CD14-positive monocyte (primary cell): ENCODE results near the gene MS4A15. TPM values are rescaled to one million over a fixed set of nuclear protein-coding genes. Genes with fewer than 3 reads are reported as not detected.

Experiments used
- DNase-seq, 3 donors: peaks; one replicate each; pipeline ENCODE4 v3.0.0-alpha.2; 2011 to 2022
- H2AFZ ChIP-seq: 2 replicates; pipeline ENCODE4 v1.6.0; 2012; ENCODE audit warnings: mild to moderate bottlenecking, low read depth, low read length, inconsistent platforms; ENCODE audit not compliant: insufficient read depth, poor library complexity, severe bottlenecking
- H3K27ac ChIP-seq, 2 donors: 1 replicate in 1 of 2; 2 replicates in 1 of 2; pipeline ENCODE4 v1.5.1; 2012 to 2013; ENCODE audit warnings: low read length in 2 of 2, control low read depth in 1 of 2, inconsistent platforms in 1 of 2, low read depth in 1 of 2, mild to moderate bottlenecking in 1 of 2
- H3K27me3 ChIP-seq, 2 donors: one replicate each; pipeline versions ENCODE4 v1.6.0 to v1.6.1; 2011 to 2013; ENCODE audit warnings: low read length in 2 of 2; ENCODE audit not compliant: control insufficient read depth in 2 of 2, insufficient read depth in 2 of 2
- H3K36me3 ChIP-seq, 2 donors: replicated peaks in 1 of 2; 1 replicate in 1 of 2; 2 replicates in 1 of 2; pipeline versions ENCODE4 v1.5.1 to v1.6.1; 2012 to 2013; ENCODE audit warnings: low read length in 2 of 2, control low read depth in 1 of 2, inconsistent platforms in 1 of 2, mild to moderate bottlenecking in 1 of 2; ENCODE audit not compliant: insufficient read depth in 2 of 2, control insufficient read depth in 1 of 2
- H3K4me1 ChIP-seq, 2 donors: 1 replicate in 1 of 2; 2 replicates in 1 of 2; pipeline versions ENCODE4 v1.5.1 to v1.6.1; 2012 to 2013; ENCODE audit warnings: low read length in 2 of 2, control low read depth in 1 of 2, inconsistent platforms in 1 of 2, mild to moderate bottlenecking in 1 of 2, moderate library complexity in 1 of 2; ENCODE audit not compliant: insufficient read depth in 2 of 2, control insufficient read depth in 1 of 2
- H3K4me2 ChIP-seq: replicated peaks from 2 replicates; pipeline ENCODE3; 2012; ENCODE audit warnings: low read length, moderate library complexity, mild to moderate bottlenecking; ENCODE audit not compliant: poor library complexity, severe bottlenecking; ENCODE audit errors: extremely low read depth
- H3K4me3 ChIP-seq, 3 experiments: fragments of 200-600 bp in 1 of 3; sonication (generic) in 1 of 3; replicated peaks in 1 of 3; 1 replicate in 2 of 3; 2 replicates in 1 of 3; pipeline ENCODE4 v1.5.1; 2011 to 2013; ENCODE audit warnings: low read length in 3 of 3, mild to moderate bottlenecking in 3 of 3, control low read depth in 2 of 3, low read depth in 2 of 3, inconsistent platforms in 1 of 3, moderate library complexity in 1 of 3
- H3K79me2 ChIP-seq: 2 replicates; pipeline ENCODE4 v1.6.0; 2012; ENCODE audit warnings: mild to moderate bottlenecking, control low read depth, inconsistent platforms, low read length, moderate library complexity; ENCODE audit not compliant: insufficient read depth
- H3K9ac ChIP-seq: 2 replicates; pipeline ENCODE4 v1.6.0; 2017; ENCODE audit warnings: low read length, mild to moderate bottlenecking; ENCODE audit not compliant: insufficient read depth, poor library complexity, severe bottlenecking
- H3K9me3 ChIP-seq, 2 donors: replicated peaks in 1 of 2; 1 replicate in 1 of 2; 2 replicates in 1 of 2; pipeline versions ENCODE4 v1.5.1 to v1.6.1; 2012 to 2013; ENCODE audit warnings: low read length in 2 of 2, control low read depth in 1 of 2; ENCODE audit not compliant: control insufficient read depth in 1 of 2, insufficient read depth in 1 of 2
- H4K20me1 ChIP-seq: 2 replicates; pipeline ENCODE4 v1.6.0; 2012; ENCODE audit warnings: mild to moderate bottlenecking, low read length, control low read depth, moderate library complexity; ENCODE audit not compliant: insufficient read depth
- H3K27ac Mint-ChIP-seq, 7 donors: one replicate each; pipeline ENCODE4 v1.8.0; 2020; ENCODE audit warnings: mild to moderate bottlenecking in 7 of 7, mixed read lengths in 7 of 7, moderate library complexity in 6 of 7, inconsistent platforms in 2 of 7
- H3K27me3 Mint-ChIP-seq, 3 donors: one replicate each; pipeline ENCODE4 v1.8.0; 2021 to 2022; ENCODE audit warnings: low read depth in 3 of 3, mild to moderate bottlenecking in 3 of 3, mixed read lengths in 3 of 3, moderate library complexity in 3 of 3, inconsistent platforms in 1 of 3
- H3K36me3 Mint-ChIP-seq, 2 donors: one replicate each; pipeline ENCODE4 v1.8.0; 2020; ENCODE audit warnings: mixed read lengths in 2 of 2, inconsistent platforms in 1 of 2, mild to moderate bottlenecking in 1 of 2
- H3K4me1 Mint-ChIP-seq: one replicate; pipeline ENCODE4 v1.8.0; 2020; ENCODE audit warnings: mild to moderate bottlenecking, mixed read lengths
- H3K4me3 Mint-ChIP-seq, 2 donors: one replicate each; pipeline ENCODE4 v1.8.0; 2020; ENCODE audit warnings: mild to moderate bottlenecking in 2 of 2, mixed read lengths in 2 of 2, moderate library complexity in 1 of 2
- H3K9me3 Mint-ChIP-seq, 7 donors: one replicate each; pipeline ENCODE4 v1.8.0; 2020 to 2022; ENCODE audit warnings: mixed read lengths in 7 of 7, mild to moderate bottlenecking in 6 of 7, moderate library complexity in 6 of 7, inconsistent platforms in 2 of 7
- CTCF ChIP-seq: fragments of 200-600 bp; IDR thresholded peaks from one replicate; pipeline ENCODE4 v1.8.0; 2022; ENCODE audit warnings: antibody characterized with exemption, mild to moderate bottlenecking
- WGBS: methylation state at CpG from one replicate; pipeline ENCODE4 v1.1.5; 2013; ENCODE audit warnings: missing lambda C conversion rate; ENCODE audit not compliant: insufficient coverage; 5-methylcytosine and 5-hydroxymethylcytosine counted together
- intact Hi-C, 2 donors: fragments of 100-400 bp; cut with micrococcal nuclease; formaldehyde crosslinking; loops; one replicate each; pipeline versions ENCODE4 v1.15.0 to v1.15.1; 2023
- polyA plus RNA-seq, 3 donors: library from polyadenylated mRNA; depleted of rRNA in 1 of 3; unstranded in 2 of 3; stranded (reverse) in 1 of 3; fragments of 300-500 nt in 2 of 3; fragments of >200 nt in 1 of 3; fragmentation: Illumina TruSeq in 2 of 3; gene quantifications; 1 replicate in 2 of 3; 2 replicates in 1 of 3; pipeline ENCODE4 v1.2.3, GENCODE V29; 2012 to 2021

MS4A15 gene
- polyA plus RNA-seq, 3 donors, result not detected

DNA sequence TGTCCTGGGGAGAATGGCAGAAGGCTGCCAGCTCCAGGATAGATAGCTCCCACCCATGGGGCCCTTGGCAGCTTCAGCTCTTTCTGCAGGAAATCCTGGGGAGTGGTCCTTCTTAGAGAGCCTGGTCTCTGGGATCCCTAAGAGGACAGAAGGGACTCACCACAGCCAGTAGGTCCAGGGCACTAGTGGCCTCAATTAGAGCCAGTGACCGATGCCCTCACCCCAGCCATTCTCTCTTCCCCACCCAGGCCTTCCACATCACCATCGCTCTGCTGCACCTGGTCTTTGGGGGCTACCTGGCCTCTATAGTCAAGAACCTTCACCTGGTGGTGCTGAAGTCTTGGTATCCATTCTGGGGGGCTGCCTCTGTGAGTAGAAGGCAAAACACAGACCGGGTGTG, 34.1 kb downstream of the MS4A15 start:
- DNase-seq, result no peak
- H3K79me2 ChIP-seq, result no peaks in the 10 kb centered on the region
- H3K27ac ChIP-seq, result no peak overlapping the region
- H3K4me1 Mint-ChIP-seq, result peaks cover 2% of the 10 kb centered on the region
- no peaks in the 10 kb centered on the region for H3K4me1 ChIP-seq
- H4K20me1 ChIP-seq, result no peaks in the 10 kb centered on the region
- WGBS, result 95% methylated on average over 2 of the region's 3 CpGs
- peaks cover 0 to 9% (median 4%) of the 10 kb centered on the region in 3 donors for H3K27me3 Mint-ChIP-seq
- no peaks in the 10 kb centered on the region for H3K36me3 Mint-ChIP-seq
- H3K9me3 Mint-ChIP-seq, result peaks cover 0 to 9% (median 5%) of the 10 kb centered on the region in 7 donors
- intact Hi-C loops, result no loop called here
- H3K9ac ChIP-seq, result no peak overlapping the region
- no peaks in the 10 kb centered on the region for H3K27me3 ChIP-seq
- TF ChIP-seq CTCF, result no peak
- no peak overlapping the region for H3K27ac Mint-ChIP-seq
- H3K4me3 ChIP-seq, result no peak overlapping the region
- no peak overlapping the region for H3K4me3 Mint-ChIP-seq
- H3K9me3 ChIP-seq, result peaks cover 0 to 4% of the 10 kb centered on the region in 2 donors
- no peaks in the 10 kb centered on the region for H3K36me3 ChIP-seq
- no peak overlapping the region for H3K4me2 ChIP-seq
- no peak overlapping the region for H2AFZ ChIP-seq

GRCh38 chr11:60791153-60791933, 34.7 kb downstream of the MS4A15 start:
- Histone ChIP-seq H3K36me3 (no peaks in the 10 kb centered on the region), H3K9me3 (peaks cover 0 to 4% of the 10 kb centered on the region in 2 donors), H2AFZ (no peak overlapping the region), H3K9ac (no peak overlapping the region), H3K27me3 (no peaks in the 10 kb centered on the region), H3K4me3 (no peak overlapping the region), H3K4me1 (no peaks in the 10 kb centered on the region), H3K79me2 (no peaks in the 10 kb centered on the region), H4K20me1 (no peaks in the 10 kb centered on the region), H3K27ac (no peak overlapping the region), H3K4me2 (no peak overlapping the region)
- peaks cover 5% of the 10 kb centered on the region for H3K4me1 Mint-ChIP-seq
- H3K36me3 Mint-ChIP-seq, result no peaks in the 10 kb centered on the region
- H3K4me3 Mint-ChIP-seq, result peak overlapping the region in 1 of 2 donors; percentile 27
- no peak for DNase-seq
- intact Hi-C loops, result no loop called here
- H3K27ac Mint-ChIP-seq, result no peak overlapping the region
- H3K9me3 Mint-ChIP-seq, result peaks cover 0 to 9% (median 5%) of the 10 kb centered on the region in 7 donors
- no peak for TF ChIP-seq CTCF
- WGBS, result 89% methylated on average over 1 of the region's 4 CpGs
- H3K27me3 Mint-ChIP-seq, result peaks cover 0 to 9% (median 4%) of the 10 kb centered on the region in 3 donors
